ENCODE results near the gene RREB1. TPM values are rescaled to one million over a fixed set of nuclear protein-coding genes. Genes with fewer than 3 reads are reported as not detected.
A peak's percentile ranks its signal among the peaks of the same experiment; 100 is the strongest.

The RREB1 gene
- total RNA-seq, 2 donors from 2014 or later = 58.4 to 71.0 TPM

- H3K4me3 ChIP-seq = no peak overlapping the region
- TF ChIP-seq POLR2A (IDR thresholded peaks at IDR 0.05) (no peak), POLR2AphosphoS5 (IDR thresholded peaks at IDR 0.05) (no peak)
- TF ChIP-seq, protein P1, sequence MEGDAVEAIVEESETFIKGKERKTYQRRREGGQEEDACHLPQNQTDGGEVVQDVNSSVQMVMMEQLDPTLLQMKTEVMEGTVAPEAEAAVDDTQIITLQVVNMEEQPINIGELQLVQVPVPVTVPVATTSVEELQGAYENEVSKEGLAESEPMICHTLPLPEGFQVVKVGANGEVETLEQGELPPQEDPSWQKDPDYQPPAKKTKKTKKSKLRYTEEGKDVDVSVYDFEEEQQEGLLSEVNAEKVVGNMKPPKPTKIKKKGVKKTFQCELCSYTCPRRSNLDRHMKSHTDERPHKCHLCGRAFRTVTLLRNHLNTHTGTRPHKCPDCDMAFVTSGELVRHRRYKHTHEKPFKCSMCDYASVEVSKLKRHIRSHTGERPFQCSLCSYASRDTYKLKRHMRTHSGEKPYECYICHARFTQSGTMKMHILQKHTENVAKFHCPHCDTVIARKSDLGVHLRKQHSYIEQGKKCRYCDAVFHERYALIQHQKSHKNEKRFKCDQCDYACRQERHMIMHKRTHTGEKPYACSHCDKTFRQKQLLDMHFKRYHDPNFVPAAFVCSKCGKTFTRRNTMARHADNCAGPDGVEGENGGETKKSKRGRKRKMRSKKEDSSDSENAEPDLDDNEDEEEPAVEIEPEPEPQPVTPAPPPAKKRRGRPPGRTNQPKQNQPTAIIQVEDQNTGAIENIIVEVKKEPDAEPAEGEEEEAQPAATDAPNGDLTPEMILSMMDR (IDR thresholded peaks at IDR 0.05) = no peak
- no peaks in the 10 kb centered on the region for H3K27me3 ChIP-seq (replicated peaks; ENCODE audit: insufficient read depth)
- intact Hi-C loops (cut with DNase I) = no loop called here
- H3K36me3 ChIP-seq = no peaks in the 10 kb centered on the region
- WGBS = 32% methylated on average over 3 of the region's 3 CpGs
- H3K9me3 ChIP-seq = no peaks in the 10 kb centered on the region
- DNase-seq (ENCODE audit: low spot score) = no peak
- H3K4me1 ChIP-seq (replicated peaks) = peaks cover 21% of the 10 kb centered on the region
- H3K27ac ChIP-seq = peak overlapping the region; percentile 88 to 94
Observed at GRCh38 chr6:7145585-7145884, 37.8 kb downstream of the RREB1 start.

- H3K9me3 ChIP-seq = no peaks in the 10 kb centered on the region
- H3K36me3 ChIP-seq = no peaks in the 10 kb centered on the region
- intact Hi-C loops (cut with DNase I) = no loop called here
- H3K4me1 ChIP-seq (replicated peaks) = peaks cover 21% of the 10 kb centered on the region
- 20% methylated on average over 19 of the region's 19 CpGs for WGBS
- no peak overlapping the region for H3K4me3 ChIP-seq
- DNase-seq (ENCODE audit: low spot score) = peak; percentile 90
- H3K27me3 ChIP-seq (replicated peaks; ENCODE audit: insufficient read depth) = no peaks in the 10 kb centered on the region
- peak overlapping the region; percentile 88 to 94 for H3K27ac ChIP-seq
- peak; percentile 62 for TF ChIP-seq POLR2AphosphoS5 (IDR thresholded peaks at IDR 0.05)
- TF ChIP-seq, protein P1 (IDR thresholded peaks at IDR 0.05) = no peak
- peak; percentile 37 for TF ChIP-seq POLR2A (IDR thresholded peaks at IDR 0.05)
Observed at GRCh38 chr6:7145885-7146828, 38.4 kb downstream of the RREB1 start.

GRCh38 chr6:7147051-7147671, 39.4 kb downstream of the RREB1 start:
- DNase-seq (ENCODE audit: low spot score) = no peak
- Histone ChIP-seq H3K9me3 (no peaks in the 10 kb centered on the region), H3K4me1 (replicated peaks) (peaks cover 21% of the 10 kb centered on the region), H3K27me3 (replicated peaks; ENCODE audit: insufficient read depth) (no peaks in the 10 kb centered on the region), H3K36me3 (no peaks in the 10 kb centered on the region), H3K27ac (peak overlapping the region; percentile 88 to 94), H3K4me3 (no peak overlapping the region)
- TF ChIP-seq, protein P1 (IDR thresholded peaks at IDR 0.05) = no peak
- no peak for TF ChIP-seq POLR2A (IDR thresholded peaks at IDR 0.05)
- TF ChIP-seq POLR2AphosphoS5 (IDR thresholded peaks at IDR 0.05) = no peak
- intact Hi-C loops (cut with DNase I) = no loop called here
- 36% methylated on average over 7 of the region's 7 CpGs for WGBS

DNA sequence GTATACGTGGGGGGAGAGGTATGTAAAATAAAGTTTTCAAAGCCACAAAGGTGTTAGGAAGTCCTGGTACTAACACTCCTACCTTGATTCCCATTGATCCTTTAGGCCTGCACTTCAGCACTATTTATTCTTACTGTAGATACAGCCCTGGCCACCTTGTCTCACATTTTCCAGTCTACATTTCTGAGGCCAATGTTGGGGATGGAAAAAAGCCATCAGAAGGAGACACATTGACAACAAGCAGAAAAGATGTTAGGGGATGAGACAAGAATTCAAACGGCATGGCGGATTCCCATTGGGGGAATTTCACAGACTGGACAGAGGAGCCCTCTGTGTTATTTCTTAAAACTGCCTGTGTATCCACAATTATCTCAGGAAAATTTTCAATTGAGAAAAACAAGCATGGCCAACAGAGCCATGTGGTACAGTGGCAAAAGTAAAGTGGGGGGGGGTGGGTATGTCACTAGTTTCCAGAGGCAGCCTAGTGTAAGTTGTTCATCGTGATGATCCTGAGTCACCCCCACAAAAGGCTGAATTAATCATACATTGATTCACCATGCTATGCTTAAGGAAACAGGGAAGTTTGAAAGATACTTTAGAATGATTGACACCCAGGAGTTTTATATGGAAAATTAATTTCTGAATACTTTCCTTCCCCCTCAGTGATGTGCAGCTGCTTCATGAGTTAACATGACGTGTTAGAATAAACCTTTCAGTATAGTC, 40.5 kb downstream of the RREB1 start:
- DNase-seq (ENCODE audit: low spot score) = no peak
- Histone ChIP-seq H3K9me3 (no peaks in the 10 kb centered on the region), H3K4me3 (no peak overlapping the region), H3K27me3 (replicated peaks; ENCODE audit: insufficient read depth) (no peaks in the 10 kb centered on the region), H3K27ac (peak overlapping the region; percentile 88 to 94), H3K4me1 (replicated peaks) (peaks cover 23% of the 10 kb centered on the region), H3K36me3 (no peaks in the 10 kb centered on the region)
- TF ChIP-seq POLR2A (IDR thresholded peaks at IDR 0.05) = no peak
- TF ChIP-seq, protein P1 (IDR thresholded peaks at IDR 0.05) = no peak
- no peak for TF ChIP-seq POLR2AphosphoS5 (IDR thresholded peaks at IDR 0.05)
- intact Hi-C loops (cut with DNase I) = no loop called here
- 73% methylated on average over 5 of the region's 5 CpGs for WGBS

All from prostate gland (tissue), 2 donors.